22Rv1 (cell line): Measurements from ENCODE around the gene ABCA7.

Experiments
- H3K27ac ChIP-seq: fragments of 450-650 bp; 2 replicates; pipeline ENCODE4 v1.5.1; 2017
- ZFX ChIP-seq: fragments of 450-650 bp; IDR thresholded peaks from 2 replicates; pipeline ENCODE4 v1.6.1; 2017; ENCODE audit warnings: antibody characterized with exemption, borderline replicate concordance
- TF ChIP-seq, protein P1 (sequence below): fragments of 450-650 bp; IDR thresholded peaks from 2 replicates; pipeline ENCODE4 v1.5.1; 2017; ENCODE audit warnings: mild to moderate bottlenecking

The ABCA7 gene

DNA sequence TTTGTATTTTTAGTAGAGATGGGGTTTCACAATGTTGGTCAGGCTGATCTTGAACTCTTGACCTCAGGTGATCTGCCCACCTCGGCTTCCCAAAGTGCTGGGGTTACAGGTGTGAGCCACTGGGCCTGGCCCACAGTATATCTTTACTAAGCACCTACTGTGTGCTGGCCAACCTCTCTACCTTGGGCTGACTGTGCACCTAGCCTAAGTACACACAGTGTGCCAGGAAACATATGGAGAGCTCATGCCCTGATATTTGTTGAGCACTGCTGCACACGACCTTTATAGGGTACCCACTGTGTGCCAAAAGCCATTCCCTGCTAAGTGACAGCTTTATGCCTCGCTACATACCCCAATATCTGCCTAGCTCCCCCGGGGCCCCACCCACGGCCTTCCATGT lies 20.8 kb downstream of the ABCA7 start:
- no peak overlapping the region for H3K27ac ChIP-seq
- TF ChIP-seq ZFX, result no peak
- TF ChIP-seq, protein P1, sequence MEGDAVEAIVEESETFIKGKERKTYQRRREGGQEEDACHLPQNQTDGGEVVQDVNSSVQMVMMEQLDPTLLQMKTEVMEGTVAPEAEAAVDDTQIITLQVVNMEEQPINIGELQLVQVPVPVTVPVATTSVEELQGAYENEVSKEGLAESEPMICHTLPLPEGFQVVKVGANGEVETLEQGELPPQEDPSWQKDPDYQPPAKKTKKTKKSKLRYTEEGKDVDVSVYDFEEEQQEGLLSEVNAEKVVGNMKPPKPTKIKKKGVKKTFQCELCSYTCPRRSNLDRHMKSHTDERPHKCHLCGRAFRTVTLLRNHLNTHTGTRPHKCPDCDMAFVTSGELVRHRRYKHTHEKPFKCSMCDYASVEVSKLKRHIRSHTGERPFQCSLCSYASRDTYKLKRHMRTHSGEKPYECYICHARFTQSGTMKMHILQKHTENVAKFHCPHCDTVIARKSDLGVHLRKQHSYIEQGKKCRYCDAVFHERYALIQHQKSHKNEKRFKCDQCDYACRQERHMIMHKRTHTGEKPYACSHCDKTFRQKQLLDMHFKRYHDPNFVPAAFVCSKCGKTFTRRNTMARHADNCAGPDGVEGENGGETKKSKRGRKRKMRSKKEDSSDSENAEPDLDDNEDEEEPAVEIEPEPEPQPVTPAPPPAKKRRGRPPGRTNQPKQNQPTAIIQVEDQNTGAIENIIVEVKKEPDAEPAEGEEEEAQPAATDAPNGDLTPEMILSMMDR, result no peak

DNA sequence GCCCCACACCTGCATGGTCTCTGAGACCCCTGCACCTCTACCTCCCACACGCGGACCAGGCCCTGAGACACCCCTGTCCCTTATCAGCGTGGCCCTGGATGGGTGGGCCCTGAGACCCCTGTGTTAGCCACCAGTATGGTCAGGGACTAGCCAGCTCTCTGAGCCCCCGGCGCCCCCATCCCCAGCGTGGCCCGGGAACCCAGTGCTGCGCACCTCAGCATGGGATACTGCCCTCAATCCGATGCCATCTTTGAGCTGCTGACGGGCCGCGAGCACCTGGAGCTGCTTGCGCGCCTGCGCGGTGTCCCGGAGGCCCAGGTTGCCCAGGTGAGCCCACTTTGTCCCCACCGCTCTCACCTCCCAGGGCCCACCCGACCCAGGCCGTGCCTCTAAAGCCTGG lies 22.1 kb downstream of the ABCA7 start:
- H3K27ac ChIP-seq, result peak overlapping the region; percentile 27; the same call in 1 of the 2 replicates
- TF ChIP-seq, protein P1, result no peak
- TF ChIP-seq ZFX, result no peak

DNA sequence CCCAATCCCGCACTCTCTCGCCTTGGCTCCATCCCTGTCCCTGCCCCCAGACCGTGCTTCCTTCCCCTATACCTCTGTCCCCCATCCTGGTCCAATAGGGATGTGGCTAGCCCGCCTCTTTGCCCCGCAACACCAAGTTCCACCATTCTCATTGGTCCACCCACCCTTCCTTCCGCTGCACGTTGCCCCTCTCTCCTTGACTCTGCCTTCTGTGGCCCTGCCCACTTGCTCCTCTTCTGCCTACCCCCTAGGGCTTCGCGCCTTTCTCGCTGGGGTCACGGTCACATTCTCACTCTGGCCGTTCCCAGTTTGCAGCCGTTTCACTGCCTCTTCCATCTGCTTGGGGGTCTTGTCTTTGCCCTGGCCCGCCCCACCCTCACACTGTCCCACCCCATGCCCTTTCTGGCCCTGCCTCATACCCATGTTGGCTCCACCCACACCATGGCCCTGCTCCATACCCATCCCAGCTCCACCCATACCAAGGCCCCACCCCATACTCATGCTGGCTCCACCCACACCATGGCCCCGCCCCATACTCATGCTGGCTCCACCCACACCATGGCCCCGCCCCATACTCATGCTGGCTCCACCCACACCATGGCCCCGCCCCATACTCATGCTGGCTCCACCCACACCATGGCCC lies 22.6 kb downstream of the ABCA7 start:
- TF ChIP-seq, protein P1, result no peak
- no peak for TF ChIP-seq ZFX
- H3K27ac ChIP-seq, result peak overlapping the region; percentile 27; the same call in 1 of the 2 replicates

DNA sequence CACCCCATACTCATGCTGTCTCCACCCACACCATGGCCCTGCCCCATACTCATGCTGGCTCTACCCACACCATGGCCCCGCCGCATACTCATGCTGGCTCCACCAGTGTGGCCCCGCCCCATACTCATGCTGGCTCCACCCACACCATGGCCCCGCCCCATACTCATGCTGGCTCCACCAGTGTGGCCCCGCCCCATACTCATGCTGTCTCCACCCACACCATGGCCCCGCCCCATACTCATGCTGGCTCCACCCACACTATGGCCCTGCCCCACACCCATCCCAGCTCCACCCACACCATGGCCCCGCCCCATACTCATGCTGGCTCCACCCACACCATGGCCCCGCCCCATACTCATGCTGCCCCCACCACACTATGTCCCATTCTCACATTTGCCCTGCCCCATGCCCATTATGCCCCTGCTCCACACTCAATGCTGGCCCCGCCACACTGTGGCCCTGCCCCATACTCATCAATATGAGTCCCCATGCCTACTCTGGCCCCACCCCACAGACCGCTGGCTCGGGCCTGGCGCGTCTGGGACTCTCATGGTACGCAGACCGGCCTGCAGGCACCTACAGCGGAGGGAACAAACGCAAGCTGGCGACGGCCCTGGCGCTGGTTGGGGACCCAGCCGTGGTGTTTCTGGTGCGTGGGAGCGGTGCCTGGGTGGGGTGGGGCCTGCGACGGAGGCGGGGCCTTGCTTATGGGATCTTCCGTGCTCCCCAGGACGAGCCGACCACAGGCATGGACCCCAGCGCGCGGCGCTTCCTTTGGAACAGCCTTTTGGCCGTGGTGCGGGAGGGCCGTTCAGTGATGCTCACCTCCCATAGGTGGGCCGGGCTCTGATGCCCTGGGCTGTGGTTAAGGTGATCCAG lies 23.4 kb downstream of the ABCA7 start:
- H3K27ac ChIP-seq, result peak overlapping the region; percentile 90
- TF ChIP-seq, protein P1, result no peak
- no peak for TF ChIP-seq ZFX

DNA sequence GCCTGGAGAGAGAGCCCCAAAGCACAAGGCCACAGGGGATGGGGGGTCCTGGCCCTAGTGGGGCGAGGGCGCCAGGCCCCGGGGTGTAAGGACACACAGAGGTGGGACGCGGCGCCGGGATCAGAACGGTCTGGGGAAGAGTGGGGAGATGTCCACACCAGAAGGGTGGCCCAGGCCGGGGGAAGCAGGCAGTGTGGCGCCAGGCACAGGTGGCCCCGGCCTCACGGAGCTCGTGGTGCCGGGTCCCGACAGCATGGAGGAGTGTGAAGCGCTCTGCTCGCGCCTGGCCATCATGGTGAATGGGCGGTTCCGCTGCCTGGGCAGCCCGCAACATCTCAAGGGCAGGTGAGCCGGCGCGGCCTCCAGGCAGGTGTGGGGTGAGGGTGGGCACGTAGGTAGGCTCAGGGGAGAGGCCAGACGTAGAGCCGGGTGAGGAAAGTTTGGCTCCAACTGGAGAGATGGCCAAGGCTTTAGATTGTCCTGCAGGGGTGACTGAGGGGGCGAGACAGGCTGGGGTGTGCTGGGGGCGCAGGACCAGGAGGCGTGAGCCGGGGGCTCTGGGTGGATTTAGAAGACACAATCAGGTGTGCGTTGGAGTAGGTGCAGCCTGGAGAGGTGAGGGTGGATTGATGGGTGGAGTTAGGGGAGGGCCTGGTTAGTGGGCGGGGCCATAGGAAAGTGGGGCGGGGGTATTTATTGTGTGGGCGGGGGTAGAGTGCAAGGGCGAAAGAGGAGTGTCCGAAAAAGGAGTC lies 24.2 kb downstream of the ABCA7 start:
- TF ChIP-seq, protein P1, result no peak
- TF ChIP-seq ZFX, result no peak
- peak overlapping the region; percentile 90 for H3K27ac ChIP-seq

DNA sequence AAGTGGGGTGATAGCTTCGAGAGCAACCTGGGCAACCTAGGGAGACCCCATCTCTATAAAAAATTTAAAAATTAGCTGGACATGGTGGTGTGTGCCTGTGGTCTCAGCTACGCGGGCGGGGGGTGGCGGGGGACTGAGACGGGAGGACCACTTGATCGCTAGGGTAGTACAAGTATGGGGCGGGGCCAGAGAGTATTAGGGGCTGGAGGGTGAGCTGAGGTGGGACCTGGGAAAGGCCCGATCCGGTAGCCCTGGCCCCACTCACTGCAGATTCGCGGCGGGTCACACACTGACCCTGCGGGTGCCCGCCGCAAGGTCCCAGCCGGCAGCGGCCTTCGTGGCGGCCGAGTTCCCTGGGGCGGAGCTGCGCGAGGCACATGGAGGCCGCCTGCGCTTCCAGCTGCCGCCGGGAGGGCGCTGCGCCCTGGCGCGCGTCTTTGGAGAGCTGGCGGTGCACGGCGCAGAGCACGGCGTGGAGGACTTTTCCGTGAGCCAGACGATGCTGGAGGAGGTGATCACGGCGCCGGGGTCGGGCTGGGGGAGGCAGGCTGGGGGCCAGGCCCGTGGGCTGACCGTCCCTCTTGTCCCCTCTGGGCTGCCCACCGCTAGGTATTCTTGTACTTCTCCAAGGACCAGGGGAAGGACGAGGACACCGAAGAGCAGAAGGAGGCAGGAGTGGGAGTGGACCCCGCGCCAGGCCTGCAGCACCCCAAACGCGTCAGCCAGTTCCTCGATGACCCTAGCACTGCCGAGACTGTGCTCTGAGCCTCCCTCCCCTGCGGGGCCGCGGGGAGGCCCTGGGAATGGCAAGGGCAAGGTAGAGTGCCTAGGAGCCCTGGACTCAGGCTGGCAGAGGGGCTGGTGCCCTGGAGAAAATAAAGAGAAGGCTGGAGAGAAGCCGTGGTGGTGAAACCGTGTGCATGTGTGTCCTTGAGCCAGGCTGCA lies 25.0 kb downstream of the ABCA7 start:
- H3K27ac ChIP-seq, result peak overlapping the region; percentile 90
- TF ChIP-seq ZFX, result no peak
- TF ChIP-seq, protein P1, result peak; percentile 87
